Measurements from ENCODE around the gene ZXDC.

GRCh38 chr3:126517291-126517951, 41.7 kb upstream of the ZXDC start, which contains the start of gene UROC1:
- TF ChIP-seq CTCF (IDR thresholded peaks at IDR 0.05) (no peak), POLR2A (IDR thresholded peaks at IDR 0.05) (no peak)

Data from esophagus squamous epithelium (tissue), 4 donors.